Mesothelial cell of epicardium (in vitro differentiated cells): ENCODE results near the gene APRT. TPM values are rescaled to one million over a fixed set of nuclear protein-coding genes. Genes with fewer than 3 reads are reported as not detected.
A peak's percentile ranks its signal among the peaks of the same experiment; 100 is the strongest.

ENCODE experiments used
- DNase-seq, 2 experiments: peaks; one replicate each; pipeline ENCODE4 v3.0.0; 2021; ENCODE audit warnings: low spot score in 2 of 2; ENCODE audit not compliant: unreplicated experiment in 2 of 2
- H3K27ac Mint-ChIP-seq: 2 replicates; pipeline ENCODE4 v1.8.0; 2021; ENCODE audit warnings: mixed read lengths
- H3K27me3 Mint-ChIP-seq: 2 replicates; pipeline ENCODE4 v1.8.0; 2021; ENCODE audit warnings: low read depth, mixed read lengths
- H3K36me3 Mint-ChIP-seq: 2 replicates; pipeline ENCODE4 v1.8.0; 2021; ENCODE audit warnings: mixed read lengths
- H3K4me1 Mint-ChIP-seq: 2 replicates; pipeline ENCODE4 v1.8.0; 2021; ENCODE audit warnings: mixed read lengths
- H3K4me3 Mint-ChIP-seq: 2 replicates; pipeline ENCODE4 v1.8.0; 2021; ENCODE audit warnings: mild to moderate bottlenecking, moderate library complexity, mixed read lengths
- H3K9me3 Mint-ChIP-seq: 2 replicates; pipeline ENCODE4 v1.8.0; 2021; ENCODE audit warnings: mixed read lengths
- total RNA-seq: library from RNA; stranded (reverse); gene quantifications from 3 replicates; pipeline ENCODE4 v1.2.1, GENCODE V29; 2021
- TF ChIP-seq, protein P1 (sequence below): fragments of 200-600 bp; sonication (generic); IDR thresholded peaks from one replicate; pipeline ENCODE4 v1.5.0; 2021; ENCODE audit warnings: antibody characterized with exemption; ENCODE audit not compliant: unreplicated experiment

The APRT gene
- total RNA-seq, 1 donor from 2014 or later = 96.2 TPM

DNA sequence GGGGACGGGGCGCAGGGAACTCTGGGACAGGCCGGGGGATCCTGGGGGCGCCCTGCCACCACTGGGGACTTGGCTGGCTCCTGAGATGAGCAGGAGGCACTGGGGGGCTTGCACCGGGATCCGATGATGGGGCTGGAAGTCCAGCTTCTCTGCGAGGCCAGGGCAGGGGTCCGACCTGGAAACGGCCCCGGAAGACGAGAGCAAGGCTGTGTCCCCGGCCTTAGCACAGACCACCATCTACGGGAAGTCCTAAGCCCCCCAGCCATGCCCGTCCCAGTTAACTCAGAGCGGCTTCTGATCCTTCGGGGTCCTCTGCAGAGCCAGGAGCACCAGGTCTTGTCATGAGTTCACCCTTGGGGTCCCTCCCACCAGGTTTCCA lies 7.6 kb downstream of the APRT start:
- Mint-ChIP-seq H3K27ac (no peak overlapping the region), H3K27me3 (no peaks in the 10 kb centered on the region), H3K36me3 (no peaks in the 10 kb centered on the region), H3K4me3 (peak overlapping the region; percentile 66), H3K9me3 (no peaks in the 10 kb centered on the region), H3K4me1 (no peaks in the 10 kb centered on the region)
- DNase-seq = no peak
- TF ChIP-seq, protein P1, sequence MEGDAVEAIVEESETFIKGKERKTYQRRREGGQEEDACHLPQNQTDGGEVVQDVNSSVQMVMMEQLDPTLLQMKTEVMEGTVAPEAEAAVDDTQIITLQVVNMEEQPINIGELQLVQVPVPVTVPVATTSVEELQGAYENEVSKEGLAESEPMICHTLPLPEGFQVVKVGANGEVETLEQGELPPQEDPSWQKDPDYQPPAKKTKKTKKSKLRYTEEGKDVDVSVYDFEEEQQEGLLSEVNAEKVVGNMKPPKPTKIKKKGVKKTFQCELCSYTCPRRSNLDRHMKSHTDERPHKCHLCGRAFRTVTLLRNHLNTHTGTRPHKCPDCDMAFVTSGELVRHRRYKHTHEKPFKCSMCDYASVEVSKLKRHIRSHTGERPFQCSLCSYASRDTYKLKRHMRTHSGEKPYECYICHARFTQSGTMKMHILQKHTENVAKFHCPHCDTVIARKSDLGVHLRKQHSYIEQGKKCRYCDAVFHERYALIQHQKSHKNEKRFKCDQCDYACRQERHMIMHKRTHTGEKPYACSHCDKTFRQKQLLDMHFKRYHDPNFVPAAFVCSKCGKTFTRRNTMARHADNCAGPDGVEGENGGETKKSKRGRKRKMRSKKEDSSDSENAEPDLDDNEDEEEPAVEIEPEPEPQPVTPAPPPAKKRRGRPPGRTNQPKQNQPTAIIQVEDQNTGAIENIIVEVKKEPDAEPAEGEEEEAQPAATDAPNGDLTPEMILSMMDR = no peak

DNA sequence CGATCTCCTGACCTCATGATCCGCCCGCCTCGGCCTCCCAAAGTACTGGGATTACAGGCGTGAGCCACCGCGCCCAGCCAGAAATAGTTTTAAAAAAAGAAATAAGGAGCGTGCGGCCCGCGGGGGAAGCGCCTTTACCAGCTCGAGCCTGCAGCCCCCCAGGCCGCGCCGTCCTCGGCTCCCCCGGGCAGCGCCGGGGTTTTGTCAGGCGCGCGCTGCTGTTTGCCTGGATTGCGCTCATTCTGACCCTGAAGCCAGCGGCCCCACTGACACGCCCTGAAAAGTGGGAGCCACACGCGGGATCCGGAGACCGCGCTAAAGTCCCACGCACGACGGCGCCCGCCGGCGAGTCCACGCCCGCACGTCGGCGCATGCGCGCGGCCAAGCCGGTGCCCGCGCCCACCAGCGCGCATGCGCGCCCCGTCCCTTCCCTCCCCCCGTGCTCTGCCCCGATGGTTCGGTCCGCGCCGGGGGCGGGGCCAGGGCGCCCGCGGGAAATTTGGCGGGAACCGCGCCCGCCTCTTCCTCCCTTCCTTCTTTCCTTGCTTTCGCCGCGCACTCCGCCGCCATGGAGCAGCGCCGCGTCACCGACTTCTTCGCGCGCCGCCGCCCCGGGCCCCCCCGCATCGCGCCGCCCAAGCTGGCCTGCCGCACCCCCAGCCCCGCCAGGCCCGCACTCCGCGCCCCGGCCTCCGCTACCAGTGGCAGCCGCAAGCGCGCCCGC lies 8.3 kb downstream of the APRT start, which contains the start of gene CDT1:
CDT1 (plus strand) TSS at position 526 of the 724 bp plus-strand sequence; CDS start at position 569, 43 bp downstream.
- peak within 1 kb of the TSS; percentile 73 for H3K27ac Mint-ChIP-seq
- peak; percentile 84 to 94 for DNase-seq
- no peaks in the 10 kb centered on the region for H3K4me1 Mint-ChIP-seq
- TF ChIP-seq, protein P1 = no peak
- no peaks in the 10 kb centered on the region for H3K9me3 Mint-ChIP-seq
- no peaks in the 10 kb centered on the region for H3K36me3 Mint-ChIP-seq
- H3K27me3 Mint-ChIP-seq = no peaks in the 10 kb centered on the region
- H3K4me3 Mint-ChIP-seq = peak within 1 kb of the TSS; percentile 76

DNA sequence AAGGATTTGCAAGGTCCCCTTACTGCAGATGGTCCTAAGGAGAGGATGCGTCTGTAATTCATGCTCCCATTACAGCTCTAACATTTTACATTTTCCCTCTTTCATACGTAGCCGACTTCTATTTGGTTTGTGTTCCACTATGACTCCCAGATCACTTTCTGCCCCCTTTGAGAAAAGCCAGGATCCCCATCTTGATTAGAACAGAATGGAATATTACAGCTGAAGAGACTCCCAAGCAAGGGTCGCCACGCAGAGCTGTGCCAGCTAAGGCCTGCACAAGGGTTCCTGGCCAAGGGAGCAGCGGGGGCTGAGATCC lies 11.5 kb downstream of the APRT start:
- peak overlapping the region; percentile 6 for H3K4me3 Mint-ChIP-seq
- no peaks in the 10 kb centered on the region for H3K27me3 Mint-ChIP-seq
- H3K9me3 Mint-ChIP-seq = no peaks in the 10 kb centered on the region
- TF ChIP-seq, protein P1 = no peak
- DNase-seq = no peak
- no peaks in the 10 kb centered on the region for H3K36me3 Mint-ChIP-seq
- no peak overlapping the region for H3K27ac Mint-ChIP-seq
- no peaks in the 10 kb centered on the region for H3K4me1 Mint-ChIP-seq

- DNase-seq = no peak
- H3K27ac Mint-ChIP-seq = no peak overlapping the region
- H3K4me3 Mint-ChIP-seq = no peak overlapping the region
- TF ChIP-seq, protein P1 = no peak
- H3K4me1 Mint-ChIP-seq = no peaks in the 10 kb centered on the region
- no peaks in the 10 kb centered on the region for H3K9me3 Mint-ChIP-seq
- H3K36me3 Mint-ChIP-seq = no peaks in the 10 kb centered on the region
- no peaks in the 10 kb centered on the region for H3K27me3 Mint-ChIP-seq
Observed at GRCh38 chr16:88799569-88800276, 12.0 kb downstream of the APRT start.

DNA sequence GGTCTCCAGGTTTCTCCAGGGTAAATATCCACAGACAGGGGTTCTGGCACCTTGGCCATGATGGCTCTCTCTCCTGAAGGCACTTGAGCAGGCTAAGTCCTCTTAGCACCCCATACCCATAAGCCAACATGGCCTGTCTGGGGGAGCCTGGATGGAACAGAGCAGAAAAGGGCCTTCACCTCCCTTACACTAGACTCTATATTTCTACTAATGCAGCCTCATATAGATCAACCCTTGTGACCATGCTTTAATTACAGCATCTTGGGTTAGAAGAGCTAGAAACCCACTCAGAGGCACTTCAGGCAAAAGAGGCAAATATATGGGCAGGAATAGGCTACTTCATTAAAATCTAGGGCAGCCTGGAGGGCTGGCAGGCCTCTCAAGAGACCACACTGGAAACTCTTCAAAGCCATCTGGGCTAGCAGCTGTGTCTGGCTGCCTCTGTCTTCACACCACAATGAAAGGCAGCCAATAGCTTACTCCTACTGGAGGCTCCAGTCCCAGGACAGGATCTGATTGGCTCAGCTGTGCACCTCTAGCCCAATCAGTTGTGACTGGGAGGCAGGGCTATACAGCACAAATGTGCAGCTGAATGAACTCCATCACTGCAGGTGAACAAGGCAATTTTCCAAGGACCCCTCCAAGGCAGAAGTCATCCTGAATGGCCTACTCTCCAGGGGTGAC lies 12.8 kb downstream of the APRT start:
- no peaks in the 10 kb centered on the region for H3K4me1 Mint-ChIP-seq
- no peak for DNase-seq
- TF ChIP-seq, protein P1 = no peak
- no peaks in the 10 kb centered on the region for H3K36me3 Mint-ChIP-seq
- H3K27ac Mint-ChIP-seq = no peak overlapping the region
- no peak overlapping the region for H3K4me3 Mint-ChIP-seq
- no peaks in the 10 kb centered on the region for H3K27me3 Mint-ChIP-seq
- no peaks in the 10 kb centered on the region for H3K9me3 Mint-ChIP-seq
